Activated CD8-positive, alpha-beta T cell treated with anti-CD3 and anti-CD28 coated beads, Interleukin-2, amount 10 ng/mL, durations not matched to agents 7 days and 5 days (primary cell): ENCODE measurements around the gene LCNL1. TPM values are rescaled to one million over a fixed set of nuclear protein-coding genes. Genes with fewer than 3 reads are reported as not detected.
A peak's percentile ranks its signal among the peaks of the same experiment; 100 is the strongest.

Experiments used
- ATAC-seq: fragments of 150-1000 bp; cut with Tn5 transposase; one replicate; pipeline ENCODE4 v1.10.0; 2021; ENCODE audit warnings: moderate library complexity
- CTCF ChIA-PET: fragments of 350-600 bp; sonication (Branson Sonifier 250); formaldehyde crosslinking; loops from one replicate; lab custom pipeline; 2021; ENCODE audit warnings: antibody characterized with exemption; lab: Charles Lee
- POLR2A ChIA-PET: fragments of 350-600 bp; sonication (Branson Sonifier 250); formaldehyde crosslinking; loops from one replicate; lab custom pipeline; 2021; ENCODE audit warnings: antibody characterized with exemption; lab: Charles Lee
- DNase-seq: peaks from one replicate; pipeline ENCODE4 v3.0.0-alpha.2; 2020
- H3K27ac Mint-ChIP-seq: one replicate; pipeline ENCODE4 v1.8.0; 2021; ENCODE audit warnings: mild to moderate bottlenecking, mixed read lengths
- H3K27me3 Mint-ChIP-seq: one replicate; pipeline ENCODE4 v1.8.0; 2021; ENCODE audit warnings: low read depth, mixed read lengths
- H3K36me3 Mint-ChIP-seq: one replicate; pipeline ENCODE4 v1.8.0; 2021; ENCODE audit warnings: low read depth, mixed read lengths
- H3K4me1 Mint-ChIP-seq: one replicate; pipeline ENCODE4 v1.8.0; 2021; ENCODE audit warnings: low read depth, mixed read lengths
- H3K4me3 Mint-ChIP-seq: one replicate; pipeline ENCODE4 v1.8.0; 2021; ENCODE audit warnings: mild to moderate bottlenecking, mixed read lengths
- H3K9me3 Mint-ChIP-seq: one replicate; pipeline ENCODE4 v1.8.0; 2022; ENCODE audit warnings: mixed read lengths; ENCODE audit not compliant: insufficient read depth
- total RNA-seq, 2 experiments: library from RNA; stranded (reverse); gene quantifications; one replicate each; pipeline ENCODE4 v1.2.3, GENCODE V29; 2021

The LCNL1 gene
- total RNA-seq, 2 experiments from 2014 or later, result not detected

DNA sequence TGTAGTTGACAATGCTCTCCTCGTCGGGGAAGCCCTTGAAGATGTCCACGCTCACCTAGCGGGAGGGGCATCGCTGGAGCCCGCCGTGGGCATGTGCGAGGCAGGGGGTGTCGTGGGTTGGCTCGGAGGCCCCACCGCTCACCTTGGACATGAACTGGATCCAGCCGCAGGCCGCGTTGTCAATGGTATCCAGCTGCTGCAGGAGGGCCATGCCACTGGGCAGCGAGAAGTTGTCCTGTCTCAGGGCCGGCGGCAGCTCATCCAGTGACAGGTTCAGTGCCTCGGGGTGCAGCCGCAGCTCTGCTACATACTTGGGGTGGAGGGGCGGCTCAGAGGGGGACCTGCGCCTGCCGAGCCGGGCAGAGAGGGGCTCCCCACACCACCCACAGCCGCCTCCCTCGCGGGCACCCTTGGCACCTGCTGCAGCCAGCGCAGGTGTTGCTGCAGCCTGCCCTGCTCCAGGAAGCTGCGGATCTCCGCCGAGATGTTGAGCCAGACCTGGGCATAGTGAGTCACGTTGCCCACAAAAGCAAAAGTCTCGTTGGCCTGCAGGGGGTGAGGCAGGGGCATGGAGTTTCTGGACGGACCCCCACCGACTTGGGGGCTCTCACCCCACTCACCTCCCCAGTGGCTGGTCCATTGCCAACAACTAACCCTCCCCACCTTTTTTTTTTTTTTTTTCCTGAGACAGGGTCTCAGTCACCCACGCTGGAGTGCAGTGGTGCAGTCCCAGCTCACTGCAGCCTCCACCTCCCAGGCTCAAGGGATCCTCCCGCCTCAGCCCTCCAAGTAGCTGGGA is 36.2 kb downstream of the LCNL1 start:
- Mint-ChIP-seq H3K4me3 (no peak overlapping the region), H3K36me3 (peaks cover 18% of the 10 kb centered on the region), H3K27ac (no peak overlapping the region), H3K4me1 (peaks cover 12% of the 10 kb centered on the region), H3K27me3 (no peaks in the 10 kb centered on the region), H3K9me3 (no peaks in the 10 kb centered on the region)
- ChIA-PET CTCF (interaction anchor here (4.1 kb wide), 1 partner anchor 10 kb away, joined by 18 read pairs; no protein-coding TSS in a partner anchor), POLR2A (interaction anchor here (0.9 kb wide), 1 partner anchor 222 kb away, joined by 3 read pairs; the partner anchor contains the start of gene TUBB4B)
- DNase-seq (no peak), ATAC-seq (no peak)

DNA sequence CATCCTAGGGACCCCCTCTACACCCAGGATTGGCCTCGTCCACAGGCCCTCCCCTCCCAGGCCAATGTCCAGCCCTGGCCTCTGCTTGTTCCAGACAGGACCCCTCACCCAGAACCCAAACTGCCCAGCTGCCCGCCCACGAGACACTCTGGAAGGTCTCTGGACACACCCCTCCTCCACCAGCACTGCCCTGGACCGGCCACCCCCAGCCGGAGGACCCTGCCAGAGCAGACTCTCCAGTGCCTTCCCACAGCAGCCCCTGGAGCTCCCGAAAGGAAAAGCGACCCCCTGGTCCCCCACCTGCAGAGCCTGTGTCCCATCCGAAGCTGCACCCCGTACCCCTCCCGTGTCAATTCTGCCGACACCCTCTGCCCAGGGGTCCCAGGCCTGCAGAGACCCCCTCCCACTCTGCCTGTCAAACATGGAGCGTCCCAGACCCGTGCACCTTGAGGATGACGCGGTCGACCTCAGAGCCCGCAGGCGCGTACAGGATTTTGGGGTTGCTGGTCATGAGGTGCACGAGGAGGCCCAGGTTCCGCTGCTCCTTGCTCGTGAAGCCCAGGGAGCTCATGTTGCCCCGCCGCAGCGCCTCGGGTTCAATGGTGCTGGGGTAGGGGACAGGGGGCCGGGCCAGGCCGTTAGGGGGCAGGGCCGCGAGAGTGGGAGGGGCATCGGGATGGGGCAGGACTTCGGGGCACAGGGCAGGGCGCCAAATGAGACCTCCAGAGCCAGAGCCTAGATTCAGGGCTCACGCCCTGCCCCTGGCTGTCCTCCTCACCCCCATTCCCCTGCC is 37.3 kb downstream of the LCNL1 start:
- no peaks in the 10 kb centered on the region for H3K27me3 Mint-ChIP-seq
- no peak for ATAC-seq
- CTCF ChIA-PET, result interaction anchor here (1.3 to 4.1 kb wide), 2 partner anchors 9 to 27 kb away, joined by 3 to 18 read pairs; partner anchors contain the start of gene PAXX
- H3K27ac Mint-ChIP-seq, result peak overlapping the region; percentile 34
- peaks cover 23% of the 10 kb centered on the region for H3K4me1 Mint-ChIP-seq
- POLR2A ChIA-PET, result interaction anchor here (0.7 to 0.9 kb wide), 2 partner anchors 49 to 221 kb away, joined by 3 read pairs; partner anchors contain the start of gene TUBB4B
- no peaks in the 10 kb centered on the region for H3K9me3 Mint-ChIP-seq
- H3K4me3 Mint-ChIP-seq, result no peak overlapping the region
- peaks cover 11% of the 10 kb centered on the region for H3K36me3 Mint-ChIP-seq
- DNase-seq, result no peak

DNA sequence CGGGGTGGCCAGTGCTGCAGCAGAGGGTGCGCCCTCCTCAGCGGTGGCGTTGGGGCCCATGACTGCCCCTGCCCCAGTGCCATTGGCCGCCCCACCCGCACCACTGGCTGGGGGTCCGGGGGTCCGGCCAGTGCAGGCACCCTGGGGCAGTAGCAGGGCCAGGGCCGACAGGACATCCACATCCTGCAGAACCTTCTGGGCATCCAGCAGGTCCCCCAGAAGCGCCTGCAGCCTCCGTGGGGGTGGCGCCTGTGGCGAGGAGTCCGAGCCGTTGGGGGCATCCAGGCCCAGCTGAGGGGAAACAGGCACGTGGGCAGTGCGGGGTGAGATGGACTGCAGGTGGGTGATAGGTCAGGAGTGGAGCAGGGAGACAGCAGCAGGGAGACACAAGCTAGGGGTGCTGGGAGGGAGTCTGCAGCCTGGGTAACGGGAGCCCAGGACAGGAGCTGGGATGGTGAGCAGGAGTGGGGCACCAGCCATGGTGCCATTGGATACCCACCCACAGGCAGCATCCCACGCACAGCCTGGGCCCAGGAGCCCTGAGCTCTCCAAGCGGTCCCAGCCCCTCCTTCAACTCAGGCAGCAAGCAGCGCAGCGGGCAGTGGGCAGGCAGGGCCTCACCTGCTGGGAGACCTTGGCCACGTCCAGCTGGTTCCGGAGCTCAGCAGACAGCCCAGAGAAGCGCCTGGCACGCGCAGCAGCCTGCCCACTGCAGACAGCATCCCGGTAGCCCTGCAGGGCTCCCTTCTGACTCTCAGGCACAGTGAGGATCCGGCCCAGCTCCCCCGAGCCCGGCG is 38.2 kb downstream of the LCNL1 start:
- DNase-seq (no peak), ATAC-seq (no peak)
- Mint-ChIP-seq H3K4me3 (no peak overlapping the region), H3K27ac (no peak overlapping the region), H3K9me3 (no peaks in the 10 kb centered on the region), H3K36me3 (peaks cover 10% of the 10 kb centered on the region), H3K27me3 (no peaks in the 10 kb centered on the region), H3K4me1 (peaks cover 23% of the 10 kb centered on the region)
- CTCF ChIA-PET, result interaction anchor here (1.3 to 4.1 kb wide), 3 partner anchors 8 to 28 kb away, joined by 3 to 18 read pairs (median 4); partner anchors contain the start of gene PAXX
- POLR2A ChIA-PET, result interaction anchor here (0.7 kb wide), 1 partner anchor 49 kb away, joined by 3 read pairs; no protein-coding TSS in a partner anchor

DNA sequence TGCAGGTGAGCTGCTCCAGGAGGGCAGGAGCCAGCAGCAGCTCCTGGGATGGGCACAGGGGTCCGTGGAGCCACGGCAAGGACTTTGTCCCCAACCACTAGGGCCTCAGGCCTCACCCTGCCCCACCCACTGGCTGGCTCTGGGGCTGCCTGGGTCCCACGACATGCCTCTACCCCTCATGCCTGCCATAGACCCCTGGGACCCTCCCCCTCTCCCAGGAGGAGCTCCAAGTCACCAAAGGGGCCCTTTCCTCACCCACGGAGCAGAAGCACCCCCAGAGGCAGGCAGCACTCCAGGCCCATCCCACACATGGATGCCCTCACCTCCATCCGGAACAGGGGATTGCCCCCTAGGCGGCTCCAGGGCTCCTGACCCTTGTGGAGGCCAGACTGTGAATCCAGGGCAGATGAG is 38.8 kb downstream of the LCNL1 start:
- CTCF ChIA-PET, result interaction anchor here (1.4 to 4.1 kb wide), 2 partner anchors 8 to 13 kb away, joined by 4 to 18 read pairs; no protein-coding TSS in a partner anchor
- Mint-ChIP-seq H3K4me1 (peaks cover 25% of the 10 kb centered on the region), H3K9me3 (no peaks in the 10 kb centered on the region), H3K36me3 (peaks cover 10% of the 10 kb centered on the region), H3K4me3 (no peak overlapping the region), H3K27me3 (no peaks in the 10 kb centered on the region), H3K27ac (no peak overlapping the region)
- ATAC-seq (no peak), DNase-seq (no peak)
- POLR2A ChIA-PET, result interaction anchor here (0.7 kb wide), 1 partner anchor 13 kb away, joined by 3 read pairs; no protein-coding TSS in a partner anchor

DNA sequence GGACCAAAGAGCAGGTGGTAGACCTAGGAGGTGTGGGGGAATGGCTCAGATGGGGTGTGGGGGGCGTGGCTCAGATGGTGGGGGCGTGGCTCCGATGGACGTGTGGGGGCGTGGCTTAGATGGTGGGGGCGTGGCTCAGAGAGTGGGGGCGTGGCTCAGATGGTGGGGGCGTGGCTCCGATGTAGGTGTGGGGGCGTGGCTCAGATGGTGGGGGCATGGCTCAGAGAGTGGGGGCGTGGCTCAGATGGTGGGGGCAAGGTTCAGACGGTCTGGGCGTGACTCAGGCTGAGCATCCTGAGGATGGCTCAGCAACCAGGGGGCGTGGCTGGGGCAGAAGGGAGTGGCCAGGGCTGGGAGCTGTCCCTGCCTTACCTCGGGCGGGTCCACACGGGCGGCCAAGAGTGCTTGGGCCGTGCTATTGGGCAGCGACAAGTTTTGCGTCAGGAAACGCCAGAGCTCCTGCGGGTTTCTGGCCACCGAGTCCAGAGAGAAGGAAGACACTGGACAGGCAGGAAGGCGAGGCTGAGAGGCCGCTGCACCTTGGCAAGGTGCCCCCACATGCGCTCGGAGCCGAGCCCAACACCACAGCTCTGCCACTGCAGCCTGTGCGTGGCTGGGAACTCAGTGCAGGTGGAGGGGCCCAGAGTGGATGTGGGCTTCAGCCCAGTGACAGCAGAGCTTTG is 39.3 kb downstream of the LCNL1 start:
- Mint-ChIP-seq H3K4me1 (peaks cover 28% of the 10 kb centered on the region), H3K9me3 (no peaks in the 10 kb centered on the region), H3K27me3 (peaks cover under 1% of the 10 kb centered on the region), H3K4me3 (no peak overlapping the region), H3K27ac (peak overlapping the region; percentile 36), H3K36me3 (peaks cover 6% of the 10 kb centered on the region)
- ATAC-seq (peak; percentile 80), DNase-seq (peak; percentile 83)
- CTCF ChIA-PET, result interaction anchor here (1.4 kb wide), 1 partner anchor 13 kb away, joined by 4 read pairs; no protein-coding TSS in a partner anchor
- POLR2A ChIA-PET, result interaction anchor here (0.7 kb wide), 1 partner anchor 13 kb away, joined by 3 read pairs; no protein-coding TSS in a partner anchor

DNA sequence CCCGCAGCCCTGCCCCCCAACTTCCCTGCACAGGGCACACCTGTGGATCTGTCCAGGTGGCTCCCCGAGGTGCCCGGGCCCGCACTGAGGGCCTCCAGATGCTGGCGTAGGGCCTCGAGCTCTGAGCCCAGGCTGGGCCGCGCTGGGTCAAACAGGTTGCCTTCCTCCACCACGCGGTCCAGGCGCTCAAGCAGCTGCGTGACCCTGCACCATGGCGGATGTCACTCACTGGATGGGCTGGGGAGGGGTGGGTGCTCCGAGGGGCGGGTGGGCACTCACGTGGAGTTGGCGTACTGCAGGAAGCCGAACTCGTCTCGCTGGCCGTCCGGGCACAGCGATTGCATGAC is 39.8 kb downstream of the LCNL1 start:
- Mint-ChIP-seq H3K9me3 (no peaks in the 10 kb centered on the region), H3K27ac (no peak overlapping the region), H3K36me3 (peaks cover 6% of the 10 kb centered on the region), H3K4me1 (peaks cover 31% of the 10 kb centered on the region), H3K4me3 (no peak overlapping the region), H3K27me3 (peaks cover 2% of the 10 kb centered on the region)
- CTCF ChIA-PET, result no interaction called here
- no peak for ATAC-seq
- no peak for DNase-seq
- POLR2A ChIA-PET, result no interaction called here

DNA sequence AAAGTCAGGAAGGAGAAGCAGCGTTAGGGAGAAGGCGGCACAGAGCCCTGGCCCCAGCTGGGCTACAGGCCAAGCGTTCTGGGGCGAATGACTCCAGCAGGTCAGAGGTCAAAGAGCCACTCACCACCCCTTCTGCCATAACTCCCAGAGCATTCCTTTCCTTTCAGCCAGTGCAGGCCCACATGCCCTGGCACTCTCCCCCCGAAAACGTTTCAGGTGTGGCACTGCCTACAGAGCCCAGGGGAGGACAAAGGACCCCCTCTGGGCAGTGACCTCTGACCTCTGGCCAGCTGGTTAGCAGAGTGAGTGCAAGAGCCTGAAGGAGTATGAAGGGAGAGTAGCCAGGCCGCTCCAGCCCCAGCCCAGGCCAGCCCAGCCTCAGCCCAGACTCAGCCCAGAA is 40.4 kb downstream of the LCNL1 start:
- no peak overlapping the region for H3K4me3 Mint-ChIP-seq
- POLR2A ChIA-PET, result no interaction called here

DNA sequence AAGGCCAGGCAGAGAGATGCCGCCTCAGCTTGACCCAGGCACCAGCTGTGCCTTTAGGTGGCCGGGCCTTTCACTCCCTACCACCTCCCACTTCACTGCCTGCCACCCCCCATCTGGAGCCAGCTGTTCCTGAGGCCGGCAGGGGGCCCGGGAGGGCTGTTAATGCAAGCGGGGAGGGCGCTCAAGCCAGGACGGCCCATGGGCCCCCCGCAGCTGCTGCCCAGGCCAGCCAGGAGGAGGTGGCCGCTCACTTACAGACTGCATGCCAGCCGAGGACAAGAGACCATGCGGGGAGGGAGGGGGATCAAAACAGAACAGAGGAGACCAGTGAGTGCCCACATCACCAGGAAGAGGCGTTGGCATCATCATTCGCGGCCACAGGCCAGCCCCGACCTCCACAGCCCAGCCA is 40.8 kb downstream of the LCNL1 start:
- H3K4me1 Mint-ChIP-seq, result peaks cover 32% of the 10 kb centered on the region
- peaks cover 2% of the 10 kb centered on the region for H3K27me3 Mint-ChIP-seq
- no peaks in the 10 kb centered on the region for H3K9me3 Mint-ChIP-seq
- no peak overlapping the region for H3K4me3 Mint-ChIP-seq
- no peak for ATAC-seq
- ChIA-PET POLR2A (no interaction called here), CTCF (interaction anchor here (4.5 kb wide), 1 partner anchor 12 kb away, joined by 34 read pairs; no protein-coding TSS in a partner anchor)
- DNase-seq, result no peak
- H3K27ac Mint-ChIP-seq, result no peak overlapping the region
- peaks cover 6% of the 10 kb centered on the region for H3K36me3 Mint-ChIP-seq

More for the DNA sequence above, 40.4 kb downstream of the LCNL1 start:
- Mint-ChIP-seq H3K36me3 (peaks cover 6% of the 10 kb centered on the region), H3K4me1 (peaks cover 31% of the 10 kb centered on the region), H3K9me3 (no peaks in the 10 kb centered on the region), H3K27ac (no peak overlapping the region), H3K27me3 (peaks cover 2% of the 10 kb centered on the region)
- DNase-seq (no peak), ATAC-seq (no peak)
- CTCF ChIA-PET, result interaction anchor here (4.5 kb wide), 1 partner anchor 12 kb away, joined by 34 read pairs; no protein-coding TSS in a partner anchor

DNA sequence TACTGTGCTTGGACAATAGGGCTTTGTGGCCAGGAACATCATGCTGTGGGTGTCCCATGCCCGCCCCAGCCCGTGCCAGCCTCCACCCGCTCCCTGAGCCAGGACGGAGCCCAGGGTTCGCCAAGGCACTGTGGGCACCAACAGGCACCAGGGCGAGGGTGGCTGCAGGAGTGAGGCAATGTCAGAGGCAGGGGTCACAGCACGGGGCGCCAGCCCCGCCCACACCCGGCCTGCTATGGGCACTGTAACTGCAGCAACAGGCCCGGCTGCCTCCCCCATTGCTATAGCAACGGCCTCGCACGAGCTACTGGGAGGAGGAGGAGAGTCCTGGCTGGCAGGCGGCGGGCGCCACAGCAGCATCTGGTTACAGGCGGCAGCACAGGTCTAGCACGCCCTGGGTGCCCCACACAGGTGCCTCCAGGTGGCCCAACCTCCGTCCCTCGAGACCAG is 42.7 kb downstream of the LCNL1 start:
- H3K9me3 Mint-ChIP-seq, result no peaks in the 10 kb centered on the region
- ChIA-PET CTCF (interaction anchor here (1.0 to 4.5 kb wide), 6 partner anchors 10 to 78 kb away, joined by 3 to 34 read pairs (median 4); partner anchors contain the start of gene NPDC1), POLR2A (interaction anchor here (0.5 to 0.8 kb wide), 3 partner anchors 37 to 198 kb away, joined by 3 read pairs; no protein-coding TSS in a partner anchor)
- H3K36me3 Mint-ChIP-seq, result peaks cover 2% of the 10 kb centered on the region
- H3K4me3 Mint-ChIP-seq, result no peak overlapping the region
- peaks cover 2% of the 10 kb centered on the region for H3K27me3 Mint-ChIP-seq
- no peak for DNase-seq
- no peak for ATAC-seq
- no peak overlapping the region for H3K27ac Mint-ChIP-seq
- H3K4me1 Mint-ChIP-seq, result peaks cover 47% of the 10 kb centered on the region

DNA sequence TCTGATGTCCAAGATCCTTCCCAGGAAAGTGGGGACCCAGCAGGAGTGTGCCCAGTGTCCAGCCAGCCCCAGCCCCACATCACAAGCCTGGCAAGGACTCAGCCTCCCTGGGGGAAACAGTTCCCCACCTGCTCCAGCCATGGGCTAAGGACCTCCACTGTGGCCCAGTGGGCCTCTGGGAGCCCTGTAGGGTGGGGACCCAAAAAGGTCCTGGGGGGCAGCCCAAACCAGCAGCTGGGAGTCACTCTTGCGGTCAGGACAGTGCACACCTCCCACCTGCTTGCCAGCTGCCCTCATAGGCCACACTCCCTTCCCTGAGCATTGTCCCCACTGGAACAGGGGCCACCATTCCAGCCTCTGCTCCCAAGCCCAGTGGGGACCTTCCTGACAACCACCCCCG is 43.6 kb downstream of the LCNL1 start:
- POLR2A ChIA-PET, result interaction anchor here (0.8 to 0.9 kb wide), 2 partner anchors 38 to 77 kb away, joined by 3 to 4 read pairs; no protein-coding TSS in a partner anchor
- Mint-ChIP-seq H3K36me3 (peaks cover 2% of the 10 kb centered on the region), H3K27me3 (peaks cover 2% of the 10 kb centered on the region), H3K4me1 (peaks cover 54% of the 10 kb centered on the region), H3K4me3 (peak overlapping the region; percentile 78), H3K27ac (no peak overlapping the region), H3K9me3 (no peaks in the 10 kb centered on the region)
- no peak for DNase-seq
- no peak for ATAC-seq
- CTCF ChIA-PET, result interaction anchor here (1.0 to 4.5 kb wide), 6 partner anchors 9 to 78 kb away, joined by 3 to 34 read pairs (median 4); partner anchors contain the start of genes CLIC3 and NPDC1
